Kasumi-1 (cell line): Measurements from ENCODE around the gene SAE1.

Source experiments
- DNase-seq, 2 experiments: peaks; one replicate each; lab custom pipeline; 2025; lab: John Stamatoyannopoulos, UW

Gene SAE1

DNA sequence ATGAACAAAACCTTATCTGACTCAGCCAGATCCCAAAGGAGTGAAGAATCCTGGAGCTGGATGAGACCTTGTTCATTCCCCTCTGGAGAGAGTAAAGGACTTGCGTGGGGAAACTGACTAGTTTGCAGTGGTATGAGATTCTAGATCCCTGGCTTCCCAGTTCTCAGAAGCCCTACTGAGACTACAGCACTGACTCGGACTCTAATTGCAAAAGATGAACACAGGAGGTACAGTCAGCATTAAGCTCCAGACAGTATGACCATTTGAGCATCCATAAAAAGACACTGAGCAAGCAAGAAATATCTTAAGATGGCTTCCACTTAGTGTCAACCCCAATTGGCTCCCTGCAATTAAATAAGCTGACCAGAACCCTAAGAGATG is 23.8 kb upstream of the SAE1 start:
- no peak for DNase-seq

DNA sequence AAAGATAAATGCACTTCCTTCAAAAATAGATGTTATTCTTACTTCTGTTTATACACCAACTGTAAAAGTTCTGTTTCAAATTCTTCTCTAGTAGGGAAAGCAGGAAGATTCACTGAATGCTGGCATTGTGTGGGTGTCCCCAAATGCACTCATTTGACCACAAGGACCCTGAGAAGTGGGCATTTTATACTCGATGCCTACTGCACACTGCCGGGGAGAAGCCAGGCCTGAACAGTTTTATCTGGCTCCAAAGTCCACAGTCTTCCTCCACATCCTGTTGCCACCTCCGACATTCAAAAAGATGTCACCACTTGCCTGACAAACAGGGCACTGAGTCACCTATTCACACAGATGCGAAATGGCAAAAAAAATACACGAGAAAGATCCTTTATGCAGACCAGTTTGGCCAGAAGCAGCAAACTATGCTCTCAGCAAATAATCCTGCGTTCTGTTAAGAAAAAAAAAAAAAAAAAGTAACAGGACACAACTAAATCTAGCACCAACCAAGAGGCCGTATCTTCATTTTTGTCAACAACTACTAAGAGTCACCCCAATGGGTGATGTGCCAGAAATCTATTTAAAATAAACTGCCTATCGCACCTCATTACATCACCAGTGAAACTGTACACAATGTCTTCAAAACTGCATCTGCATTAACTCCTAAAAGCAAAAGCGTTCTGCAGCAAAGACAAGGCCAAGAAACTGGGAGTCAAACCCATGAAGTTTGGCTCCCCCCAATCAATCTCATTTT is 23.3 kb upstream of the SAE1 start:
- no peak for DNase-seq

DNA sequence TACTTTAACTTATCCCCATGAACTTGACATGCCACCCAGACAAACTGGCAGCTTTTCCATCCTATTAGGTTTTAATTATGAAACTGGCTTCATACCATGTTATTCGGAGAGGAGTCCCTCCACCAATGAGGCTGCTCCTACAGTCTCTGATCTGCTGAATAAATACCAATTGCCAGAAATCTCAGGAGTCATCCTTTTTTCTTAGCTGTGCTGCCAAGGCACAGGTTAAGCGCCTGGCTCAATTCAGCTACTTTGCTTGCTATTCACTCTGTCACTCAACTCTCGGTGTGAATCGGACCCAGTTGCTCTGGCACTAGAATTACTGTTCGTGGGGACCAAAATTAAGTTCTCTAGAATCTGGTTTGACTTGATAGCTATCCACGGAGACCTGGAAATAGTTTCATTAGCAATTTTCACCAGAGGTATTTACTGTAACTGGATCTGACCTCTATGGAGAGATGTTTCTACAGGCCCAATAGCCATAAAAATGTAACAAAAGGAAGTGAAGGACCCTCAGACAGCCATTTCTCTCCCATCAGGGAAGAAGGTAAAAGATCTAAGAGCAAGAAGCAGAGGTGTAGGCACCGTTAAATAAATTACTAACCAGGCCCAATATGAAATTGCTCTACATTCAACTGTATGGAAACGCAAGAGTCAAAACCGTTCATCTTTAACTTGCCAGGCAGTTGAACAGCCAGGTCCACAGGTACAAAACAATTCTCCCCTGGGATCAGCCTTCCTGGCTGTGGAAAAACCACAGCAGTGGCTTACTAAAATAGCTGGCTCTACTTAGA is 22.5 kb upstream of the SAE1 start:
- no peak for DNase-seq

DNA sequence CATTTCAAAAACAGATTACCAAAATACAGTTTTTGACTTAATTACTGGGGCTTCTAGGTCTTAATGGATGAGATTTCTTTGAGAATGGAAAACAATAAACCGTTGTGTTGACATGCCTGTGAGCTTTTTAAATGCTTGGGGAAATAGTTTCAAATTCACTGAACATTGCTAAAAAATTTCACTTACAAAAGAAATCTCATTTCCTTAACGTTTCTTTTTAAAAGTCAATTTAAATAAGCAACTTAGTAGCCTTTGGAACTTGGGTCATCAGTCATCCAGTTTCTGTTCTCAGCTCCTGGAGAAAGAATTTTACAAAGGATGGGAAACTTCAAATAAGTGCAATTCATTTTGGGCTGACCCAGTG is 21.5 kb upstream of the SAE1 start:
- DNase-seq: no peak

DNA sequence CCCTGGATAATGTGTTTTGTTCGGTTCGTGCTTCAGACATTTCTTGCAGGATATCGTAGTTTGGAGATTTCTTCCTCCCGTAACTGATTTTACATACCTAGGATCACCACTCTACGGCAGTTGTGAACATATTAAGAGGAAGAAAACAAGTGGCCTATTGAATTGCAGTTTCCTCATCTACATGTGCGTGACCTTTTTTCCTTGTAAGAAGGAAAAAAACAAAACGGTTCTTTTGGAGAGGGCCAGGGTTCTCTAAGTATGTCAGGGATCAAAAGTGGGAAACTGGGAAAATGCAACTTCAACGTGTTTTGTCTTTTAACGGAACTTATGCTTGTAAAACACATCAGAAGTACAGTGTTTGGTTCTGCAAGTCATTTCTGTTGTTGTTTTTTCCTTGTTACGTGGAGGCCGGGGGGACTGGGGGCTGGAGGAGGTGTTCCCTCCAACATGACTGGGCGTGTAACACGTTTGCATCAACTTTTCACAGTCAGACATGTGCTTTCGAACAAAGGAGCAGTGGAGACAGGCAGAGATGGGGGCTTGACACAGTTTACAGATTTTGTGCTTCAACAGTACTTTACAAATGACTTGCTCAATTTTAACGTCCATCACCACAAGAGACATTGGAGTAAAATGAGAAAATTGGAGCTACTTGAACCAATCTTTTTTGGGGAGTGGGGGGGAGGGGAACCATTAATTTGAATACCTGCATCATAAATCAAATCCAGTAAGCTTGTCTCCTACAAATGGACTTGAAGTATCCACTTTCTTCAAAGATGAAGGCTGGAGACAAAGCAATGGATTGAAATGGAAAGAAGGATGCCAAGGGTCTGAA is 20.9 kb upstream of the SAE1 start:
- peak; percentile 45 to 64 for DNase-seq

DNA sequence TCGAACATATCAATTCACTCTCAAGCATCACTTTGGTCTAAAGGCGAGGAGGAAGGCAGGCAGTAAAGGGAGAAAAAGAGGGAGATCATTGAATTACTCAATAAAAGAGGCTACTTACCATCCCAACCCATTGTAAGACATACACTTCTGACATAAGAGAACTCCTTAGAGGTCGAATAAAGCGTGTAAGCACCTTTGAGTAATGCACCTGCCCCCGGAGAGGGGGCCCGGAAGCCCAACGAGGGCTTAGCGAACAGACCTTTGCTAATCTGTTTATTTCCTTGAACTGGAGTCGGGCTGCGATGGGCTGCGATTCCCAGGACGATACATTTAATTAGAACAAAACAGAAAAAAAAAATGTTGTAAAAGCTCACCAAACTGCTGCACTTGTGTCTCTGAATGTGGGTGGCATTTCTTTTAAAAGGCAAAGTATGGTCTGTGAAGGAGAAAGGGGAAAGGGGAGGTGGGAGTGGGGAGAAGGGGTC is 20.1 kb upstream of the SAE1 start:
- no peak for DNase-seq

DNA sequence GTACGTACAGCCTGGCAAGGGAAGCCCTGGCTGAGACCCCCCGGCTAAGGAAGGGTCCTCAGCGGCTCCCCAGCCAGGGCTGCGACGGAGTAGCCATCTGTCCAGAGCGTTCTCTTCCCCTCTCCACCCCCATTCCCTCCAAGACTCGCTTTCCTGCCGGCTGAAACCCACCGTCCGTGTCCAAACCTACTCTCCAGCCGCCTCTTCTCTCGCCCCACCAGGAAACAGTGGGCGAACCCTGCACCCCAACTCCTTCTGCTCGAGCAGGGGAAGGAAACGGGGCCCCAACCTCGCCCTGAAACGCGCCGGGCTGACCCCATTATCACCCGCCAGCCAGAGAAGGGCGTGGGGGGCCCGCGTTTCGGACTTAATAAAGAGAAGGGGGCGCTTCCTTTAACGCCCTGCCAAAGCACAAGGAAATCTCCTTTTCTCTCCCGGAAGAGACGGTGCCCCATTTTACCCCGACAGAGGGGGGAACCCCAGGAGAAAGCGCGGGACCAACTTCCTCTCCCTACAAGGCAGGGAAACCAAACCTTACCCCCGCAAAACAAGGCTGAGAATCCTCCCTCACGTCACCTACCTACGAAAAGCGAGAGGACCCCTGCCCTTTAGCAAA is 19.5 kb upstream of the SAE1 start:
- DNase-seq: peak in 1 of 2 experiments; percentile 40

DNA sequence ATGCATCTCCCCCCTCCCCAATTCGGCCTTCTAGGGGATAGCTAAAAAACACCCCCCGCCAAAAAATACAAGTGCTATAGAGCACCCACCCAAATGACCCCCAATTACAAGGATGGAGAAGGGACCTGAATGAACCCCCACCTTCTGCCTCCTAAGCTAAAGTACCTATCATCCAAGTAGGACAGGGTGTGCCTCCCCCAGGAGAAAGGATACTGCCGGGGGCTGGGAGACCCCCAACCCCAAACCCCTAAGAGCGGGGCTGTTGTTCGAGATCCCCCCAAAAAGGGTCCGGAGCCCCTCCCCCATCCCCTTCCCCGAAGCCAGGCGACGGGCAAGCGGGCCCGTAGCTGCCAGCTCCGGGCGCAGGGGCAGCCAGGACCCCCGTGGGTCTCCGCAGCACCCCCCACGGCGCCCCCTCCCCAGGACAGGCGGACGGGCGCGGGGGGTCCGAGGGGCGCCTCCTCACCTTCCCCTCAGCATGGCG is 18.9 kb upstream of the SAE1 start:
- DNase-seq: no peak

DNA sequence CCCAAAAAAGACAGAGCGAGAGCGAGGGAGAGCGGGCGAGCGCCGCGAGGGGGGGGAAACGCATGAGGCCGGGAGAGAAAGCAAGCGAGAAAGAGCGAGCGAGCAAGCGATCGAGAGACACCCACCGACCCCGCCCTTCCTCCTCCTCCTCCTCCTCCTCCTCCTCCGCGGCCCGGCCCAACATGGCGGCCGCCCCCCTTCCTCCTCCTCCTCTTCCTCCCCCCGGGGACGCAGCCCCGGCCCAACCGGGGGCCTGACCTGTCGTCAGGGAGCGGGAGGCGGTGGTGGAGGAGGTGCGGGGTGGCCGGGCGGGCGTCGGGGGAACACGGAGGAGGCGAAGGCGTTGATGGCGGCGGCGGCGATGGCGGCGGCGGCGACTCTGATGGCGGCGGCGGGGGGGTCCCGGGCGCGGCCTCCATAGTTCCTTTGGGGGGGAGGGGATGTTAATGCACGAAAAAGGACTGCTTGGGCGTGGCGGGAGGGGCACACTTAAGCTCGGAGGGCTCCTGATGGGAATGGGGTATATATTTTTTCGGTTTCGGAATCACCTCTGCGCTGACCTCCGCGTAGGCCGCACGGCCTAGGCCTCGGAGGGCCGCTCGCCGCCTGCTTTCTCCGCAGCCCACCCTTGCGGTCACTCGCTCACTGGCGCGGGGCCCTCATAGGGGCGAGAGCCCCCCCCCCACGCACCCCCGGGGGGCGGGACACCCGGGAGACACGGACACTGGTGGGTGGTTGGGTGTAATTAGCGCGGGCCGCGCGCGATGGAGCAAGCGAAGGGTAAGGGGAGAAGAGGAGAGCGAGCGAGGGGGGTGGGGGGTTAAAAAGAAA is 18.3 kb upstream of the SAE1 start:
- DNase-seq: peak; percentile 71 to 73

DNA sequence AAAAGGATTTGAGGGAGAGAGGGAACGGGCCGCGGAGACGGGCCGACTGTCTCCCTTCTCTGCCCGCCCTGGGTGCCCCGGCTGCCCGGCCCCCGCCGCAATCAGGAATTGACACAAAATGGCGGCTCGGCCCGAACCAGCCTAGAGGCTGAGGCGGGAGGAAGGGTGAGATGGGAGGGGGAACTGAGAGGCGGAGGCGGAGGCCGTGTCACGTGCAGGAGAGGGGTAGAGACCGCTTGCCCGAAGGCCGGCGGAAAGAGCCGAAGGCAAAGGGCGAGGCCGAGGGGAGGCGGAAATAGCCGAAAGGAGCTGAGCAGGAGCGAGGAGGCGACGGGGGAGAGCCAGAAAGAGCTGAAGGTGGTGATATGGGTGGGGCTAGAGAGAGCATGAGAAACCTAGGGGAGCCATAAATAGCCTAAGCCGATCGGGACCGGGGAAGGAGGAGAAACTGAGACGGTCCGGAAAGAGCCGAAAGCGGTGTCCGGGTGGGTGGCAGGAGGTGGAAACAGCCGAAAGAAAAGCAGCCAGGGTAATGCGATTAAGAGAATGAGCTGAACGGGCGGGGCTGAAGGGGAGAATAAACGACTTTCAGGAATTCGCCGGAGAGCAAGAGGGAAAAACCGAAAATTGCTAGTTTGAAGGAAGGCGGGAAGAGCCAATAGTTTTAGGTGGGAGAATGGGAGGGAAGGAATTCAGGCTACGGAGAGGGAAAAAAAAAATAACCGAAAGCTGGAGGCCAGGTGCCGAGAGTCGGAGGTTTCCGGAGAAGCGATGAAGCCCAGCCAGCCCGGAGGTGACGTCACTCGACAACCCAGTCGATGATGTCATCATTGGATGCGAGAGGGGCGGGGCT is 17.4 kb upstream of the SAE1 start, which contains the start of gene ZC3H4:
ZC3H4 (minus strand) TSS at position 780 of the 853 bp plus-strand sequence. CDS start 1,192 bp downstream, outside the sequence.
- DNase-seq: peak; percentile 98

DNA sequence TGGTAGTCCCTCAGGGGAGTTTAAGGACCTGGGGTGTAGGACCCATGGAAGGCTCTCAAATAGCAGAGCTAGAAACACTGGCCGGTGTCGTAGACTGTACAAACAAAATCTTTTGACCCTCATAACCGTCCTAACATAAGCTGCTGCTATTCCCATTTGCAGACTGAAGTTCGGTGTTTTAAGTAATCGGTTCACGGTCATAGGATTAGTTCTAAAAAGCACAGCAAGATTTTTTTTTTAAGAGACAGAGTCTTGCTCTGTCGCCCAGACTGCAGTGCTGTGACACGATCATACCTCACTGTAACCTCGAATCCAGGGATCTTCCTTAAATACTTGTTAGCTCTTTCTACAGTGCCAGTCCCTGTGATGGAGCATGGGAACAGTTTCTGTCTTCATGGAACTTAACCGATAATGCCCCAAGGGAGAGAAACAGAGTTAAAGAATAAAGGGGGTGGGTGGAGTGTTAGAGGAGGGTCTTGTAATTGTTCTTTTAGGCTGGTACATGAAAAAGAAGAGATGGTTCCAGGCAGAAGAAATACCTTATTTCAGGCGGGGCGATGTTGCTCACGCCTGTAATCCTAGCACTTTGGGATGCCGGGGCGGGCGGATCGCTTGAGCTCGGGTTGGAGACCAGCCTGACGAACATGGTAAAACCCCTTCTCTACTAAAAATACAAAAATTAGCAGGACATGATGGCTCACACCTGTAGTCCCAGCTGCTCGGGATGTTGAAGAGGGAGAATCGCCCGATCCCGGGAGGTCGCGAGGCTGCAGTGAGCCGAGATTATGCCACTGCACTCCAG is 16.6 kb upstream of the SAE1 start:
- DNase-seq: no peak

DNA sequence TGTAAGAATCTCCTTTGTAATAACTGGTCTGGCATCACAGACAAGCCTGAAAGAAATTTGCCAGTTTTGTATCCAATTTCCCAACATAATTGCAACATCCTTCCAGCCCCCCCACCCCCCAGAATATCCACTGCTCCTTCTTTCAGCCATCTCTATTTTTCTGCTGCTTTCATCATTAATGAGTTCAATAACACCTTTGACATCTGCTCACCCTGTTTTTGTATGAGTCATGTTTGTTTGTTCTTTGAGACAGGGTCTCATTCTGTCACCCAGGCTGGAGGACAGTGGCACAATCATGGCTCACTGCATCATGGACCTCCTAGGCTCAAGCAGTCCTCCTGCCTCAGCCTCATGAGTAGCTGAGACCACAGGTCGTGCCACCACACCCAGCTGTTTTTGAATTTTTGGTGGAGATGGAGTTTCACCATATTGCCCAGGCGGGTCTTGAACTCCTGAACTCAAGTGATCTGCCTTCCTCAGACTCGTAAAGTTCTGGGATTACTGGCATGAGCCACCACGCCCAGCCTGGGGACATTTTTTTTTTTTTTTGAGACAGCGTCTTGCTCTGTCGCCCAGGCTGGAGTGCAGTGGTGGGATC is 10.1 kb upstream of the SAE1 start:
- no peak for DNase-seq

DNA sequence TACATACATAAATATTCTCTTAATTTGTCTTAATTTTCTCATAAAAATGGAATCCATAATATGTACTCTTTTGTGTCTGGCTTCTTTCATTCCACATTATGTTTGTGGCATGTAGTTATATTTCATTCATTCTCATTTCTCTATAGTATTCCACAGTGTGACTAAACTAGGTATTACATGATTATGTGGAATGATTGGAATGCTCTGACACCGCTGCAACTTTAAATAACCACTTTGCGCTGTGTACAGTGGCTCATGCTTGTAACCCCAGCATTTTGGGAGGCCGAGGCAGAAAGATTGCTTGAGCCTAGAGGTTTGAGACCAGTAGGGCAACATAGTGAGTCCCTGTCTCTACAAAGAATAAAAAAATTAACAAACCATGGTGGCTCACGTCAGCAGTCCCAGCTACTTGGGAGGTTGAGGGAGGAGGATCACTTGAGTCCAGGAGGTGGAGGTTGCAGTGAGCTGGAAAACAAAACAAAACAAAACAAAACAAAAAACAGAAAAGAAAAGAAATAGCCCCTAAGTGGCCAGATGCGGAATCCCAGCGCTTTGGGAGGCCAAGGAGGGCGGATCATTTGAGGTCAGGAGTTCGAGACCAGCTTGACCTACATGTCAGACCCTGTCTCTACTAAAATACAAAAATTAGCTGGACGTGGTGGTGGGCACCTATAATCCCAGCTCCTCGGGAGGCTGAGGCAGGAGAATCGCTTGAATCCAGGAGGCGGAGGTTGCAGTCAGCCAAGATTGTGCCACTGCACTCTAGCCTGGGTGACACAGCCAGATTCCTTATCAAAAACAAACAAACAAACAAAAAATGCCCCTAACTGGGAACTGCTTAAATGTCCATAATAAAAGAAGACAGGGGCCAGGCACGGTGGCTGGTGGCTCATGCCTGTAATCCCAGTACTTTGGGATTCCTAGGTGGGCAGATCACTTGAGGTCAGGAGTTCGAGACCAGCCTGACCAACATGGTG is 8.0 kb upstream of the SAE1 start:
- no peak for DNase-seq

DNA sequence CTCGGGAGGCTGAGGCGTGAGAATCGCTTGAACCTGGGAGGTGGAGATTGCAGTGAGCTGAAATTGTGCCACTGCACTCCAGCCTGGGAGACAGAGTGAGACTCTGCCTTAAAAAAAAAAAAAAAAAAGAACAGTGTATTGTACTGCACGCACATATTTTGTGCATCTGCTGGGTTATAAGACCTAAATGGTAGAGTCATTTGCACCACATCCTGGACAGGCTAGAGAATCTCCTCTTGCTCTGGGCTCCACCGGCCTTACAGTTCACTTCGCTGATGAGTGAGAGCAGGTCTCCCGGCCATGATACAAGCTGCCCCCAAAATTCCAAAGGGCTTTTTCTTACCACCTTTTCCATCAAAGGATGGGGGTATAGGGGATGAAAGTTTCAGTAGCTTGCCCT is 7.2 kb upstream of the SAE1 start:
- DNase-seq: no peak

DNA sequence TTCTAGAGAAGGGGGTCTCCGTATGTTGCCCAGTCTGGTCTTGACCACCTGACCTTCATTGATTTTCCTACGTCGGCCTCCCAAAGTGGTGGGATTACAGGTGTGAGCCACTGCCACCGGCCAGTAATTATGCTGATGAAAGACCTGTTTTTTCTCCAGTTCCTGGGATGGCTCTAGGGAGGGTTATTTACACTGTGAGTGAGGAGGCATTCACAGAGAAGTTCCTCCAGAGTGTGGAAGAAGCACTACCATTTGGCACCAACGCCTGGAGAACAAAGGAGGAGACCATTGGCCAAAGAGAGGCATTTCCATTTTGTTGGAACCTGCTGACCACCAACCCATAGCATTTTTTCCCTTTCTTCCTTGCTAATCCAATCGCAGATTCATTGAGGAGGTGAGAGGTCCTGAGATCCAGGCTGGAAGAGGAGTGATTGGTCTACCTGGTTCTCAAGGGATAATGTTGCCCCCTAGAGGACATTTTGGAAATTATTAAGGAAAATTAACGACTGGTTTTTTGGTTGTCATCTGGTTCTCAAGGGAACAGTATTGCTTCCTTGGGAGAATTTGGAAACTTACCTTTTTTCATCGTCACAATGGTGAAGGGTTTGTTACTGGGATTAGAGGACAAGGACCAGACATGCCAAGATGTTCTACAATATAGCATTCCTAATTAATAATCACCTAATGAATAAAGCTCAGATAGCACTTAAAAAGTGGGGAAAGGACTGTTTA is 5.5 kb upstream of the SAE1 start:
- DNase-seq: peak; percentile 75 to 82

DNA sequence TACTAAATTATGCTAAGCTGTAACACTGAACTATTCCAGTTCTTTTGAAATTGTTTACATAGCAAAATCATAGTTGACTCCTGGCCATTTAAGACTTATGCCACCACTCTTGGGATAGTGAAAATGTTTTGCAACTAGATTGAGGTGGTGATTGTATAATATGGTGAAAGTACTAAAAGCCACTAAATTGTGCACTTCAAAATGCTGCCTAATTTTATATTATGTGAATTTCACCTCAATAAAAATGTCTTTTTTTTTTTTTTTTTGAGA is 5.0 kb upstream of the SAE1 start:
- no peak for DNase-seq

DNA sequence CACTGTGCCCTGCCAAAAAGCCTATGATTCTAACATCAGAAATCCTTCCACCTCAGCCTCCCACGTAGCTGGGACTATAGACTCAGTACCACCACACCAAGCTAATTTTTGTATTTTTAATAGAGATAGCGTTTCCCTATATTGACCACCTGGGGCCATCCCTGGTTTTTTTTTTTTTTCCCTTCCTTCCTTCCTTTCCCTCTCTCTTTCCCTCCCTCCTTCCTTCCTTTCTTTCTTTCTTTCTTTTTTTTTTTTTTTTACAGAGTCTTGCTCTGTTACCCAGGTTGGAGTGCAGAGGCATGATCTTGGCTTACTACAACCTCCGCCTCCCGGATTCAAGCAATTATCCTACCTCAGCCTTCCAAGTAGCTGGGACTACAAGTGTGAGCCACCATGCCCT is 1.1 kb upstream of the SAE1 start:
- no peak for DNase-seq
